Heart left ventricle (tissue), 16 donors: ENCODE results near the gene PNRC1. TPM values are rescaled to one million over a fixed set of nuclear protein-coding genes. Genes with fewer than 3 reads are reported as not detected.
"Not testable (repeated sequence)": the region's sequence is repeated elsewhere in the genome, so short reads cannot be mapped to it uniquely, and the experiment has no call there.

Experiments used
- ATAC-seq, 4 donors: fragments of 200-7000 bp; cut with Tn5 transposase; one replicate each; pipeline ENCODE4 v1.9.1; 2020 to 2022; ENCODE audit warnings: moderate library complexity in 4 of 4, mild to moderate bottlenecking in 3 of 4, moderate number of reproducible peaks in 1 of 4
- DNase-seq, 5 donors: peaks; one replicate each; pipeline ENCODE4 v3.0.0-alpha.2; 2020
- H3K27ac ChIP-seq, 12 donors: fragments of 200-600 bp; sonication (generic) in 4 of 12; one replicate each; pipeline versions ENCODE4 v1.5.0 to v1.8.0; 2016 to 2022; ENCODE audit warnings: mild to moderate bottlenecking in 2 of 12
- H3K27me3 ChIP-seq, 9 donors: fragments of 200-600 bp; sonication (generic) in 2 of 9; one replicate each; pipeline versions ENCODE4 v1.5.1 to v1.8.0; 2016 to 2022; ENCODE audit warnings: mild to moderate bottlenecking in 3 of 9
- H3K36me3 ChIP-seq, 9 donors: fragments of 200-600 bp; sonication (generic) in 2 of 9; one replicate each; pipeline versions ENCODE4 v1.5.0 to v1.8.0; 2018 to 2022; ENCODE audit warnings: mild to moderate bottlenecking in 2 of 9
- H3K4me1 ChIP-seq, 12 donors: fragments of 200-600 bp; sonication (generic) in 4 of 12; one replicate each; pipeline versions ENCODE4 v1.5.0 to v1.8.0; 2016 to 2022; ENCODE audit warnings: mild to moderate bottlenecking in 3 of 12
- H3K4me3 ChIP-seq, 12 donors: fragments of 200-600 bp; sonication (generic) in 4 of 12; one replicate each; pipeline versions ENCODE4 v1.5.0 to v1.8.0; 2017 to 2022; ENCODE audit warnings: mild to moderate bottlenecking in 9 of 12, moderate library complexity in 4 of 12
- H3K9me3 ChIP-seq, 12 donors: fragments of 200-600 bp; sonication (generic) in 4 of 12; one replicate each; pipeline versions ENCODE4 v1.5.0 to v1.8.0; 2016 to 2022; ENCODE audit warnings: mild to moderate bottlenecking in 1 of 12
- CTCF ChIP-seq, 12 donors: fragments of 200-600 bp; sonication (generic) in 4 of 12; IDR thresholded peaks; one replicate each; pipeline versions ENCODE4 v1.5.0 to v1.8.0; 2018 to 2022; ENCODE audit warnings: antibody characterized with exemption in 12 of 12, mild to moderate bottlenecking in 5 of 12
- POLR2A ChIP-seq, 2 donors: fragments of 450-650 bp; IDR thresholded peaks; one replicate each; pipeline ENCODE4 v1.6.1; 2017; ENCODE audit warnings: antibody characterized with exemption in 2 of 2, mild to moderate bottlenecking in 2 of 2, moderate library complexity in 2 of 2
- WGBS, 4 donors: extraction: QIAGEN DNeasy Blood & Tissue Kit in 2 of 4; methylation state at CpG; one replicate each; pipeline versions ENCODE4 v1.1.5 to v1.1.7; 2013 to 2018; 5-methylcytosine and 5-hydroxymethylcytosine counted together
- intact Hi-C, 10 donors: fragments of 100-400 bp; cut with DNase I; formaldehyde crosslinking; loops; one replicate each; pipeline versions ENCODE4 v1.11.1 to v1.14.2; 2022
- long read RNA-seq, 3 donors: library from polyadenylated mRNA; unstranded; transcript quantifications; one replicate each; pipeline ENCODE4 v2.0.0, GENCODE V29; 2020 to 2021
- polyA plus RNA-seq, 2 donors: library from polyadenylated mRNA; stranded (reverse); fragments of 200-250 nt; gene quantifications; one replicate each; pipeline ENCODE4 v1.2.3, GENCODE V29; 2013
- total RNA-seq, 9 donors: library from RNA; depleted of rRNA in 2 of 9; stranded (reverse); fragments of >200 nt in 2 of 9; fragmentation: NEBNext Ultra II Directional in 3 of 9; extraction: Animal tissue kit (Norgen Biotek cat#: 25700) in 3 of 9; gene quantifications; one replicate each; pipeline versions ENCODE4 v1.1.0 to v1.2.4, GENCODE V29; 2016 to 2023
- donor health status: ischemic (EF 13 %, LVEDD 7.1; RV severe dilation, severe dysfunction).
- donor health status: healthy with polysubstance abuse.
- donor health status: DM: no; HTN: yes; CAD: no.
- donor health status: DM: no; HTN: no; CAD: no.
- donor health status: ischemic (EF 25% LVEDD 6.9; RV normal size, moderate dysfunction).
- donor health status: ischemic (EF 25% LVEDD 5.7; RV mildly dilated, moderate dysfunction).
- donor health status: healthy.
- donor health status: DM: yes; HTN: yes; CAD: no.
- donor health status: ischemic (EF 35%, LVEDD 5.7; RV mildly dilated, moderate dysfunction).
- donor health status: nonischemic (EF 11% LVEDD 7.7; RV severe dilation, severe dysfunction).
- donor health status: DM: yes; HTN: yes; CAD: no.
- donor health status: PGD.
- donor health status: ischemic (EF 29% LVEDD 5.4; RV normal size, mild dysfunction).
- donor health status: nonischemic (EF 23%, LVEDD 6.1; RV moderate dilation, normal function).

The PNRC1 gene
- total RNA-seq, result 100 to 1,000 TPM; 141 to 280 (median 213) TPM
- polyA plus RNA-seq, result 10 to 100 TPM; 46.1 to 64.4 TPM
- long read RNA-seq, donor 1, transcript PNRC1-201 (2 exons, 2,065 nt), result major isoform, 272 of 280 reads
- long read RNA-seq, donor 1, partial matches to known transcripts, result 0 of 280 reads
- long read RNA-seq, donor 1, other reads (novel, unspliced or antisense), result 7 of 280 reads
- long read RNA-seq, donor 2, partial matches to known transcripts, result 0 of 21 reads
- long read RNA-seq, donor 2, other reads (novel, unspliced or antisense), result 13 of 21 reads
- long read RNA-seq, donor 3, transcript PNRC1-201 (2 exons, 2,065 nt), result major isoform, 150 of 159 reads
- long read RNA-seq, donor 3, partial matches to known transcripts, result 0 of 159 reads
- long read RNA-seq, donor 3, other reads (novel, unspliced or antisense), result 8 of 159 reads

GRCh38 chr6:89080281-89081128 lies at the start of gene PNRC1:
Gene PNRC1 (plus strand): TSS chr6:89080751. CDS start chr6:89080895, 144 bp downstream.
- Histone ChIP-seq H3K9me3 (no peaks in the 10 kb centered on the region), H3K27ac (peak within 1 kb of the TSS; percentile 95 to 100 (median 100)), H3K4me1 (peaks cover 0 to 46% (median 26%) of the 10 kb centered on the region in 12 donors), H3K36me3 (peaks cover 0 to 33% (median 25%) of the 10 kb centered on the region in 9 donors), H3K4me3 (peak within 1 kb of the TSS; percentile 68 to 100 (median 95)), H3K27me3 (no peaks in the 10 kb centered on the region)
- WGBS, 4 donors, result 0 to 1% (median 0%) methylated on average over 60 to 63 of the region's 63 CpGs
- peak; percentile 100 for DNase-seq
- TF ChIP-seq CTCF (IDR thresholded peaks at IDR 0.05), result peak in 1 of 12 donors; percentile 8
- TF ChIP-seq POLR2A (IDR thresholded peaks at IDR 0.05), result peak; percentile 95 to 100
- intact Hi-C loops, result loop anchor here in 9 of 10 donors (1.0 to 10.0 kb wide), 15 partner anchors 36 to 332 kb away; partner anchors contain the start of genes PM20D2 (in 4 of the 9), UBE2J1 (in 3 of the 9), RNGTT (in 1 of the 9) and RRAGD (in 1 of the 9)
- ATAC-seq, result peak; percentile 88 to 92 (median 92)

- intact Hi-C loops, result loop anchor here in 5 of 10 donors (5.0 to 10.0 kb wide), 2 partner anchors 48 to 50 kb away; no protein-coding TSS in a partner anchor
- no peak overlapping the region for H3K27ac ChIP-seq
These were observed 48.0 kb upstream of the PNRC1 start for GRCh38 chr6:89032599-89032998.

GRCh38 chr6:89033461-89033860 lies 47.1 kb upstream of the PNRC1 start:
- Histone ChIP-seq H3K9me3 (peaks cover 0 to 11% (median 10%) of the 10 kb centered on the region in 12 donors), H3K27ac (peak overlapping the region in 1 of 12 donors; percentile 95), H3K36me3 (no peaks in the 10 kb centered on the region), H3K4me1 (peaks cover 4 to 54% (median 25%) of the 10 kb centered on the region in 12 donors), H3K27me3 (no peaks in the 10 kb centered on the region), H3K4me3 (no peak overlapping the region)
- 47 to 66% (median 52%) methylated on average over 1 of the region's 1 CpG for WGBS, 4 donors
- DNase-seq (no peak), ATAC-seq (no peak)
- intact Hi-C loops, result loop anchor here in 5 of 10 donors (5.0 to 10.0 kb wide), 2 partner anchors 49 to 51 kb away; no protein-coding TSS in a partner anchor
- no peak for TF ChIP-seq POLR2A (IDR thresholded peaks at IDR 0.05)
- TF ChIP-seq CTCF (IDR thresholded peaks at IDR 0.05), result no peak

More at GRCh38 chr6:89032599-89032998, 48.0 kb upstream of the PNRC1 start:
- peaks cover 4 to 54% (median 25%) of the 10 kb centered on the region in 12 donors for H3K4me1 ChIP-seq
- peak; percentile 23 to 51 (median 38) for TF ChIP-seq CTCF (IDR thresholded peaks at IDR 0.05)
- no peak for TF ChIP-seq POLR2A (IDR thresholded peaks at IDR 0.05)
- no peak for ATAC-seq
- H3K9me3 ChIP-seq, result peaks cover 0 to 3% (median 2%) of the 10 kb centered on the region in 12 donors
- 57 to 67% (median 61%) methylated on average over 2 of the region's 2 CpGs for WGBS, 4 donors
- no peaks in the 10 kb centered on the region for H3K36me3 ChIP-seq
- H3K27me3 ChIP-seq, result no peaks in the 10 kb centered on the region
- DNase-seq, result no peak
- no peak overlapping the region for H3K4me3 ChIP-seq

- Histone ChIP-seq H3K9me3 (peaks cover 0 to 14% (median 10%) of the 10 kb centered on the region in 12 donors), H3K27ac (peak overlapping the region in 5 of 12 donors; percentile 82 to 97 (median 93)), H3K4me1 (peaks cover 4 to 54% (median 25%) of the 10 kb centered on the region in 12 donors)
- H3K4me3 ChIP-seq, H3K36me3 ChIP-seq, DNase-seq, H3K27me3 ChIP-seq, ATAC-seq: not testable (repeated sequence)
- WGBS, 4 donors, result 79 to 87% (median 85%) methylated on average over 4 of the region's 4 CpGs
- intact Hi-C loops, result loop anchor here in 6 of 10 donors (2.0 to 10.0 kb wide), 4 partner anchors 47 to 52 kb away; partner anchors contain the start of gene PNRC1 (in 1 of the 6)
These were observed 46.4 kb upstream of the PNRC1 start for GRCh38 chr6:89034116-89034515.
